NK-92 treated with Interleukin-12 subunit alpha and Interleukin-12 subunit beta, amount 100 ng/mL, for 24 hours (cell line): ENCODE results near the gene SCUBE1.

ENCODE experiments used
- DNase-seq: peaks from one replicate; lab custom pipeline; 2025; lab: John Stamatoyannopoulos, UW

The SCUBE1 gene

DNA sequence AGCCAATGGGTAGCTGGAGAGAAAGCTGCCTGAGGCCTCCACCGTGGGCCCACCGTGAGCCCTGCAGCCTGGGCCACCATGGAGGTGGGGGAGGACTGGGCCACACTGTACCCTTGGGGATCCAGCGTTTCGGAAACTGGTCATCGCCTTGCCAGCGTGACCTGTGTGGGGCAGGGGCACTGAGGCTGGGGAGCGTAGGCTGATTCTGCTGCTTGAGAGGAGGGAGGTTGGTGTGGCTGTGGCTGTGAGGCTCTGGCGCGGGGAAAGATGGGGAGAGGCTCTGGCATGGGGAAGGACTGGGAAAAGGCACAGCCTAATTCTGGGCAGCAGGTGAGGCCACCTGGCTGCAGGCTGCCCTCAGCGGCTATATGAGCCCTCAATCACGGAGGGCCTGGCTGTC, 143.6 kb downstream of the SCUBE1 start:
- DNase-seq = no peak

DNA sequence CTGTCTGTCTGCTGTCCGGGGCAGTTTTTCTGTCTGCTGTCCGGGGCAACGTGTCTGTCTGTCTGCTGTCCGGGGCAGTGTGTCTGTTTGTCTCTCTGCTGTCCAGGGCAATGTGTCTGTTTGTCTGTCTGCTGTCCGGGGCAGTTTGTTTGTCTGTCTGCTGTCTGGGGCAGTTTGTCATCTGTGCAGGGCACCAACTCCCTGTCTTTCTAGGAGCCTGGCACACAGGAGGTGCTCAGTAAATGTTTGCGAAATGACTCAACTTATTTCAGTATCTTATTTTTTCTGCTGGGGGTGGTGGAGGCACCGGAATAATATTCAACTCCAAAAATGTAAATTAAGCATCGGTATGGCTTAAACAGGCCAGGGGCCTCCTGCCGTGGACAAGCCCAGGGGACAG, 144.2 kb downstream of the SCUBE1 start:
- no peak for DNase-seq

GRCh38 chr22:43198126-43198525, 145.0 kb downstream of the SCUBE1 start:
- DNase-seq = no peak

DNA sequence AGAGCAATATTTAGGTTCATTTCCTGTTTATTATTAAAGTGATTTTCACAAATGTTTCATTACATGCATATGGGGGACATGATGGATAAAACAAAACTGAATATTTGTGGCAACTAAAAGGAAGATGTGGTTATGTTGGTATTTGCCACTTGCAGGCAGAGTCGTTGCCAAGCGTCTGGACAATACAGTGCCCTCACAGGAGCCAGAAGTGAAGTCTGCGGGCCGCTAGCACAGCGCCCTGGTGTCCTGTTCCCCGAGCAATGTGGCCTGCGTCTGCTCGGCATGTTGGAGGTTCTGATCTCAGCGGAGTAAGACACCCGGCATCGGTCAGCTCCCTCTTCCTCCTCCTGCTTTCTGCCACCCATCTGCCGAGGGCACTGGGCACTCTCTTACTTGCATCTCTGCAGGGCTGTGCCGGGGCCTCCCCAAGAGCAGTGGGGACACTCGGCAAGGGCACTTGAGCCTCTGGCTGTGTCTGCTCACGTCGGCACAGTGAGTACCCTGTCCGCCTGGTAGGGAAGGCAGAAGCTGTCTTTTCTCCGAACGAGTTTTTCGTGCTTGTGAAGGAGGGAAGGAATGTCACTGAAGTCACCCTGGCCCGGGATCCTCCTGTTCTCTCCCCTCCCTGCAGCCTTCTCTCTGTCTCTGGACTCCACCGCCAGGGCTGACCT, 145.8 kb downstream of the SCUBE1 start:
- DNase-seq = no peak

DNA sequence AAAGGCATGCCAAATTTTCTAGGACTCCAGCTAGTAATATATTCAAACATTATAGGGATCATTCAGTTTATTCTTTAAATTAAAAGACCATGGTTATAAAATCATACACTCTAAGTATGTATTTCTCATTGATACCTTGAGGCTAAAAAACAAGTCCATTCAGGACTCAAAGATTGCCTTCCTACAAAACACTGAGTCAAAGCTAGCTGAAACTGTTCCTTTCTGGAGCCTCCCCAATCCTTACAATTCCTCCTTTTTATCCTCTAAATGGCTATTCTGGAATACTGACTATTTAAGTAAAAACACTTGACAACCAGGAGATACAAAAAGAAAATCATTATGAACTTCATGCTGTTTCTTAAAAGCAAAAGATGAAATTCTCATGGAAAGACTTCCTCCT, 151.3 kb downstream of the SCUBE1 start:
- no peak for DNase-seq

DNA sequence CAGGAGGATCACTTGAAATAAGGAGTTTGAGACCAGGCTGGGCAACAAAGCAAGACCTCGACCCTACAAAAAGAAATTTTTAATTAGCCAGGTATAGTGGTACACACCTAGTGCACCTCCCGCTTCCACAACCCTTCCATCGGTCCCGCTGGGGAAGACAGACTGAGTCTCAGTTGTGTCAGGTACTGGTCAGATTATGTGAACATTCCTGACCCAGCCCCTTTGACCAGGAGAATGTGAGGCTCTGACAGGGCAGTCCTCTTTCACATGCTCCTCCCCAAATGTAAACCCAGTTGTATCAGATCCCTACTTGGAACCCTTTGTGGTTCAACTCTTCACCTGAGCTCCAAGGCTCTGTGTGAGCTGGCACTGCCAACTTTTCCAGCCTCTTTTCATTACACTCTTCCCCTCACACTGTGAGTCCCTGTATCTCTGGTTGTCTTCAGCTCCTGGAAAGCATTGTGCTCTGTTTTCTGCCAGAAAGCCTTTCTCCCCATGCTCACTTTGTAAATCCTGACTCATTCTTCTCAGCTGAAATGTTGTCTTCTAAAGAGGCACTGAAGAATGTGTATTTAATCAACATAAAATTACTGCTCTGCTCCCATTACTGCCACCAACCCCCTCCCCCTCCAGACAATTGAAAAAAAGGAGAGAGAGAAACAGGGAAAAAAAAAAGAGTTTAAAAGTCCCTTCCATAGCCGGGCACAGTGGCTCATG, 154.2 kb downstream of the SCUBE1 start:
- no peak for DNase-seq

- peak; percentile 92 for DNase-seq
Measured at GRCh38 chr22:43187171-43188099, 155.7 kb downstream of the SCUBE1 start.

GRCh38 chr22:43186272-43187170, 156.7 kb downstream of the SCUBE1 start, which contains the start of gene TTLL12:
TSS of gene TTLL12 (minus strand) at chr22:43187134. CDS start at chr22:43187069, 65 bp downstream.
- DNase-seq = peak; percentile 45

DNA sequence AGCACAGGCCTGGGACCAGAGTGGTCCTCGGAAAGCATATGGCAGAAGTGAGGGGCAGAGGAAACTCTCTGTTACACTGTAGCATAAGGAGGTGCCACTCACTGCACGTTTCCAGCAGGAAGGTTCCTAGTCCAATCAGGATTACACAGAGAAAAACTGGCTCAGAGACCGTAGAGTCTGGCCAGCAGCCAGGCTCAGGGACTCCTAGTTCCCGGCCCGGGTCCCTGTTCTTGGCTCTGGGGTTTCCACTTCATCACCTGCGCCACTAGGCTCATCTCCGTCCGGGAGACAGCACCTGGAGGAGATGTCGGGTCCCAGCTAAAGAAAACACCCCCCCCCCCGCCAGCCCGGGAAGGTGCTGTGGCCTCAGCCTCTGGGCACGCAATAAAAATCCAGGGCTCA, 157.3 kb downstream of the SCUBE1 start:
- DNase-seq = no peak

DNA sequence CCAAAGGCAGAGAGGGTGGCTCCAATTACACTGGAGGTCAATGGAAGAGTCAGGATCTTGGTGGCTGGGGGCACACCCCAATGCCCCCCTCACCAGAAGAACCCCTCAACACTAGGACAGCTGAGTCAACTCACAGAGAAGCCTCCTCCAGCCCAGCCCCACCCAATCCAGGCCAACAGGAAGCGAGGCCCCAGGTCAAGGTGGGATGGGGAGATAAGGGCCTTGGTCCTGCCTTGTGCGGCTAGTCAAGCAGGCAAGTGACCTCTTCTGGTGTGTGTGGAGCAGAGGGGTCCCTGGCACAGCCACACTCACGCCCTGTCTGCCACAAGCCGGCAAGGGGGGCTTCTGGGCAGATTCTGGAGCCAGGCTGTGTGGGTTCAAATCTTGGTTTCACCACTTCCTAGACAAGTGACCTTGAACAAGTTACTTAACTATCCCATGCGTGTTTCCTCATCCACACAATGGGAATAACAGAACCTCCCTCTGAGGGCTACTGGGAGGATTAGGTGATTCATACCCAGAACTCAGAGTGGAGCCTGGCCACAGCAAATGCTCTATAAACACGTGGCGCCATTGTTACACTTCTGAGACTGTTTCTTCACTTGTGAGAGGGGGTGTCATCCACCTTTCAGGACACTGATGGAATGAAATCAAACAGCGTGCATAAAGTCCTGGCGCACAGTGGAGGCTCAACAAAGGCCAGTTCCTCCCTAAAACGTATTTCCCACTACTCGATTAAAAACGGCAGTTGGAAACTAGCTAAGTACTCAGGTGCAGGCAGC, 159.5 kb downstream of the SCUBE1 start:
- no peak for DNase-seq

GRCh38 chr22:43182726-43183125, 160.4 kb downstream of the SCUBE1 start:
- no peak for DNase-seq

DNA sequence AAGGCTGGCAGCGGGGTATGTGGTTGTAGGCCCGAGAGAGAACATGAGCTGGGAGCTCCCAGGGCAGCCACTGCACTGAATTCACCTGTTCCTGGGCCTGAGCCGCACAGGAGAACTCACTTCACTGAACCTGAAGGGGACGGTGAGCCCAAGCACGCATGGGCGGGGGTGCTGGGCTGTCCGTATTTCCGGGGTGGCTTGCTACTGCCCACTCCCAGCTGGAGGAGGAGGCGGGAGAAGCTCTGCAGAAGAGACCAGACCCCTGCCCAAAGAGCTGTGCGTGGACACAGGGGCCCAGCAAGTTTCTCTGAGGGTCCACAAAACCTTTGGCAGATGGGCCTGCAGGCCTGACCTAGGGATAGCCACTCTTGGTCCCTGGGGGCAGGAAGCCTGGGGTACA, 161.1 kb downstream of the SCUBE1 start:
- DNase-seq = no peak

DNA sequence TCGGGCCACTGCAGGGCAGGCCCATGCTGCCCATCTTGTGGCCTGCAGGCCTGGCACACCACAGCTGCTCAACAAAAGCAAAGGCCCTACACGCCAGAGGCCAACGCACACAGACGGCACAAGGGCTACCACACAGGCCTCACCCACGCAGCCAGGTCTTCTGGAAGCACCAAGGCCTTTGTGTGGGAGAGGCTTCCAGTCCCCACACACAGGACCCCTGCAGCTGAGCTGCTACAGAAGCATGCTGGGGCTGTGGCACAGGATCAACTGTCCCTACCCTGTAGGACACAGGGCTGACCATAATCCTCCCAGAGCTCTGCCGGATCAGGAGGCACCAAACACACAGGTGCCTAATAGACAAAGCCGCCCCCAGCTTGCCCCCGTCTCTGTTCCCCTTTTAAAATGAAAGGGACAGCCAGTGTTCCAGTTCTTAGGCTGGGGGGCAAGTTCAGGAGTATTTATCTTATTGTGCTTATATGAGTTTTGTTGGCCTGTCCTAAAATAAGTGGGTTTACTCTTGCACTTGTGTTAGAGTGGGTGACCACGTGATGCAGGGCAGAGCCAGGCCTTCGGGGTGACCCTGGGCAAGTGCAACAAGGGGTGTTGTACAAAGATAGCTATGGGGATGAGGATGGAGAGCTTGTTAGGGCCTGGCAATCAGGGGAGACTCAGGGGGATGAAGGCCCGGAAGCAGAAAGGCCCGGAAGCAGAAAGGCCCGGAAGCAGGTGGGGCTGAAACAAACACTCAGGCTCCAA, 161.7 kb downstream of the SCUBE1 start:
- DNase-seq = no peak

DNA sequence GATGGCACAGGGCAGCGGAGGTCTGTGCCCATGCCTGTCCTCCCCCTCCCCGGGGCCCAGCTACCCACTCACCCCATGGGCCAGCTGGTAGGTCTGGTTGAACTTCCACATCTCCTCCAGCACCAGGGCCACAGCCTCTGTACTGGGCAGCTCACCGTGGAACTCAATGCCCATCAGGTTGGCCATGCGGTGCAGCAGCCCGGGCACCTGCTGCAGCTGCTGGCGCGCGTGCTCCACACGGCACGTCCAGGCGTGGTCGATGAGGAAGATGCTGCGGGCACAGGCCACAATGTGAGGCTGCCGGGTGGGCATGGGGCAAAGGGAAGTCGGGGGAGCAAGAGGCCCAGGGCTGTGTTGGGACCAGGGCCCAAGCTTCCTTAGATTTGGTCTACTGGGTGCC, 162.5 kb downstream of the SCUBE1 start:
- DNase-seq = no peak

GRCh38 chr22:43179911-43180195, 163.3 kb downstream of the SCUBE1 start:
- no peak for DNase-seq

GRCh38 chr22:43179146-43179910, 163.8 kb downstream of the SCUBE1 start:
- no peak for DNase-seq

- DNase-seq = no peak
Measured at GRCh38 chr22:43177479-43177878, 165.7 kb downstream of the SCUBE1 start.

- DNase-seq = no peak
Measured at GRCh38 chr22:43176090-43176489, 167.1 kb downstream of the SCUBE1 start.

GRCh38 chr22:43174941-43175531, 168.1 kb downstream of the SCUBE1 start:
- no peak for DNase-seq
